Skeletal muscle cell (primary cell): ENCODE results near the gene KRT6A.
"Not testable (repeated sequence)": the region's sequence is repeated elsewhere in the genome, so short reads cannot be mapped to it uniquely, and the experiment has no call there.

Experiments
- DNase-seq: peaks from one replicate; pipeline ENCODE4 v3.0.0-alpha.2; 2010; ENCODE audit warnings: low read depth
- H3K4me3 ChIP-seq: 2 replicates; pipeline ENCODE4 v1.5.1; 2011; ENCODE audit warnings: low read depth, mild to moderate bottlenecking, control low read depth, low read length, moderate library complexity

Gene KRT6A

DNA sequence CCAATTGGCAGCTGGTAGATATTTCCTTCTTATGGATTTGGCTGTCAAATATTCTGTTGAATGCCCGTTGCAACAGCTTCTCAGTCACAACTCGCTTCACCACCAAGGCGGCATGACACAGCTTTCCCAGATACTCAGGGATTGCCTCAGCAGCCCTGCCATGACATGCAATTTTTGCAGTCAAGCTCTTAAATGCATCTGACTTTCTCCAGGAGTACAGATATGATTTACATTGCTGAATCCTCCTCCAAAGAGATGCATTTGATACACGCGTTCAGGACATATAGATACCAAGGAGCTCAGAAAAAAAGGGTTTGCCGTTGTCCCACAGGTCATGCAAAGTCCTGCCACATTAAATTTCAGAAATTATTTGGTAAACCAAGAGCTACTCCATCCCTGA is 20.7 kb upstream of the KRT6A start:
- no peak overlapping the region for H3K4me3 ChIP-seq
- no peak for DNase-seq

DNA sequence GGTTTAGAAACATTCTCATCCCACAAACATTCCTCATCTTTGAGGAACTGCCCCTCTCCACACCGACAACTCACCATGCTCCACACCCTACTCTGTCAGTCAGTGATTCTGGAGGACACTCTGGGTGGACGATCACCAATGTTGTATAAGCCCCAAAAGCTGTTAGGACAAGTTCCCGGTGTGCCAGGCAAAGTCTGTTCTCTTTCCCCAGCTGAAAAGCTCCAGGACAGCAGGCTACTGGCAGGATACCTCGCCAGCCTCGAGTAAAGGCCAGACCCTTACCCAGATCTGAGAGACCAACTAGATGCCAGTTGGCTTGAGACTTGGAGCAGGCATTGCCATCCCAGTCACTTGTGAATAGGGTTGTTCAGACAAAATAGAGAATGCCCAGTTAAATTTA is 15.2 kb upstream of the KRT6A start:
- no peak for DNase-seq
- H3K4me3 ChIP-seq, result no peak overlapping the region

GRCh38 chr12:52506858-52507715 is 14.0 kb upstream of the KRT6A start:
- DNase-seq, result peak; percentile 48
- no peak overlapping the region for H3K4me3 ChIP-seq

DNA sequence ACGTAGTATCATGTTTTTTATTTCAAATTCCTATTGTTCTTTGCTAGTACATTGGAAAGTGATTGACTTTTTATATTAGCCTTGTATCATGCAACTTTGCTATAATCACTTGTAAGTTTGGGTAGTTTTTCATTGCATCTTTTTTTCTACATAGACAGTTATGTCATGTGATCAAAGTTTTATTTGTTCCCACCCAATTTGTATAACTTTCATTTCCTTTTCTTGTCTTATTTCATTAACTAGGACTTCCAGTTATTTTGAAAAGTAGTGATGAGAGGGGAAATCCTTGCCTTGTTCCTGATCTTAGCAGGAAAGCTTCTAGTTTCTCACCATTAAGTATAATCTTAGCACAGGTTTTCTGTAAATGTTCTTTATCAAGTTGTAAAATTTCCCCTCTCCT is 9.8 kb upstream of the KRT6A start:
- no peak for DNase-seq
- no peak overlapping the region for H3K4me3 ChIP-seq

GRCh38 chr12:52501490-52501889 is 8.4 kb upstream of the KRT6A start:
- no peak for DNase-seq
- no peak overlapping the region for H3K4me3 ChIP-seq

GRCh38 chr12:52500574-52500973 is 7.5 kb upstream of the KRT6A start:
- H3K4me3 ChIP-seq, DNase-seq: not testable (repeated sequence)

- DNase-seq, result no peak
- H3K4me3 ChIP-seq, result no peak overlapping the region
These were observed 6.9 kb upstream of the KRT6A start for GRCh38 chr12:52499806-52500560.

- DNase-seq, result no peak
These were observed 5.9 kb upstream of the KRT6A start for GRCh38 chr12:52498946-52499345.

DNA sequence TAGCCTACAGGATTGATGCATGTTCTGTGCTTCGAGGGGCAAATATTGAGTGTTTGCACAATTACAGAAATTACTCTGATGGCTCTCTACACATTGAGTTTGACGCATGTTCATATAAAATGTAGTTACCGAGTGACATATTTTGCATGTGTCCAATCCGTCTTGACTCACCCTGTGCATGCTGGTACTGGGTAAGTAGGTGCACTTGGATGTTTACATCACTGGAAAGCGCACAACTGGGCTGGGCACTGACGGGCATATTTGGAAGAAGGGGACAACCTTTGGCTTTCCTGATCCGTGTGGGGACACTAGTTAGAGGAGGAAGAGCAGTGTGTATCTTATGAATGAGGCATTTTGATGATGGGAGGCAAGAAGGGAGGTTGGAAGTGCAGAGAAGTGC is 4.9 kb upstream of the KRT6A start:
- no peak overlapping the region for H3K4me3 ChIP-seq
- no peak for DNase-seq

More at GRCh38 chr12:52498946-52499345, 5.9 kb upstream of the KRT6A start:
- no peak overlapping the region for H3K4me3 ChIP-seq

- H3K4me3 ChIP-seq, result no peak overlapping the region
These were observed 3.6 kb upstream of the KRT6A start for GRCh38 chr12:52496590-52497071.

DNA sequence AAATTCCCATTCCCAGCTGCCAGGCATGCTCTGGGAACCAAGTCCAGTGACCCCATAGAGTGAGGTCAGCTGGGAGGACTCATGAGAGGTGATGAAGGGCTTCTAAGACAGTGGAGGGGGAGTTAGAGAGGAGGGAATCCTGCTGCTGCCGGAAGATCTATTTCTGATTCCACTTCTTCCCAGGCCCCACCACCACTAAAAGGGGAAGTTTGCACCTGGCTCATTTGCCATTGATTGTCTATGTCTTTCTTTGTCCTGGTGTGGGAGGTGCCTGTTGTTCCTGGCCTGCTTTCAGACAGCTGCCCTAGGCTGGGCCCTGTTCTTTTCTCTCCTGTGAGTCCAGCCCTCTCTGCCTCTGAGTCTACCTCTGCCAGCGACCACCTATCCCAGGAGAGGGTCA is 3.0 kb upstream of the KRT6A start:
- DNase-seq, result no peak
- no peak overlapping the region for H3K4me3 ChIP-seq

More at GRCh38 chr12:52496590-52497071, 3.6 kb upstream of the KRT6A start:
- peak; percentile 64 for DNase-seq

GRCh38 chr12:52495389-52495788 is 2.3 kb upstream of the KRT6A start:
- H3K4me3 ChIP-seq, result no peak overlapping the region
- DNase-seq, result no peak

DNA sequence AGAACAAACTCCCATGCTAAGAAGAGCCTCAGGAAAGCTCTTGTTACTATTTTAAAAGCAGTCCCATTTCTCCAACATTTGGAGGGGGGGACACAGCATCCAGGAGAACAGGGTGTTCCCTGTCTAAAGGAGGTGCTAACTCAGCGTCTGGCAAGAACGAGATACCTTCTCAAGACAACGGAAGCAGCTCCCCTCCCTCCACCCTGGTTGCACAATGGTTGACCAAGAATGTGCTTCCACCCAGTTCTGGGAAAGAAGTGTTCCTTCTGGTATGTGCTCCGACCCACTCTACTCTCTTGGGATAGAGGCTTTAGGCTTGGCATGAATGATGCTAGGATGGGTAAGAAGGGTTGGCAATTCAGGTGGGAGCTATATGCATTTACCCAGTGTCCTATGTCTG is 1.5 kb upstream of the KRT6A start:
- peak; percentile 76 for DNase-seq
- no peak overlapping the region for H3K4me3 ChIP-seq

- H3K4me3 ChIP-seq, result no peak overlapping the region
- DNase-seq, result no peak
These were observed 1.0 kb upstream of the KRT6A start for GRCh38 chr12:52494100-52494499.

- not testable (repeated sequence) for DNase-seq, H3K4me3 ChIP-seq
These were observed 652 bp downstream of the KRT6A start for GRCh38 chr12:52492405-52492804.

DNA sequence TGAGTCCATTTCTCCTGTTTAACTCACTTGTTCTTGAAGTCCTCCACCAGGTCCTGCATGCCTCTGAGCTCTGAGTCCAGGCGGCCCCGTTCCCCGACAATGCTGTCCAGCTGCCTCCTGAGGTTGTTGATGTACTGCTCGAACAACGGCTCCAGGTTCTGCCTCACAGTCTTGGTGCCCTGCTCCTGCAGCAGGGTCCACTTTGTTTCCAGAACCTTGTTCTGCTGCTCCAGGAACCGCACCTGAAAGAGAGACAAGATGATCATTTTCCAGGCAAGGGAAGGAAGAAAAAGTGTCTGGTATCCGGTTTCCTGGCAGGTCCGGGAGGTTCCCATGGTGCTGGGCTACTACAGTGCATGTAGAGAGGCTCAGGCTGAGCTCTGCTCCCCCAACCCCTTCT is 1.6 kb downstream of the KRT6A start:
- DNase-seq, H3K4me3 ChIP-seq: not testable (repeated sequence)

DNA sequence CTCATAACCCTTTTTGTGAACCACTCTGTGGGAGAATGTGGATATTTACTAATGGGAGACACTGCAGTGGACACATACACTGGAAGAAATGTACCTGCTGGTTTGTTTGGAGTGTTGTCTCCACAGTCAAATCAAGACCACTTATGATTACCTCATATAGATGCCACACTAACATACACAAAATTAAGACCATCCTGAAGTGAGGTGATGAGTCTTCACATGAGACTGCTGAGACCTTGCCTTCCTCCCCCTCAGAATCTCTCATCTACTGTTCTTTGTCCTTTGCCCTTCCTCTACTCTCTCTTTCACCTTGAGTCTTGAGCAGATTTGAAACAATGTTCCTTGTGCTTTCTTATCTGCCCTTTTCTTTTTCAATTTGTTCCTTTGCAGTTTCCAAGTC is 4.3 kb downstream of the KRT6A start:
- DNase-seq, result no peak
- H3K4me3 ChIP-seq, result no peak overlapping the region

DNA sequence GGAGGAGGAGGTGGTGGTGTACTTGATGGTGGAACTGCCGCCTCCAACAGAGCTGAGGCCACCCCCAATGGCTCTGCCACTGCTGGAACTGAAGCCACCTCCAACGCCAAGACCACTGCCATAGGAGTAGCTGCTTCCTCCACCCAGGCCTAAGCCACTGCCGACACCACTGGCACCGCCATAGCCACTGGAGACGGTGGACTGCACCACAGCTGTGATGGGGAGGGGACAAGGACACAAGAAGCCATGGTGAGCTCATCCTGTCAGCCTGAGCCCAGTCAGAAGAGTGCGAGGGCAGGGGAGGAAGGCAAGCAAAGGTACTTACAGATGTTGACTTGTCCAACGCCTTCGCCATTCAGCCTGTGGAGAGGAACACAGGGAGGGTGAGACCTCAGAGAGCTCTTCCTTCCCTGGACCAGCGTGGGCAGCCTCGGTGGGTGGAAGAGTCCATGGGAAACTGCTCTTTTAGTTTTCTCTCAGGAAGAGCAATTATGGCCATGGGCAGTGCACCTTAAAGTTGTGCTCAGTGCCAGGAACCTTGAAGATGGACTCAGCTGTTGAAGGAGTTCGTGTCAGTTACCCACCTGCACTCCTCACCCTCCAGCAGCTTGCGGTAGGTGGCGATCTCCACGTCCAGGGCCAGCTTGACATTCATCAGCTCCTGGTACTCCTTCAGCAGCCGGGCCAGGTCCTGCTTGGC is 5.2 kb downstream of the KRT6A start:
- H3K4me3 ChIP-seq, DNase-seq: not testable (repeated sequence)

GRCh38 chr12:52487211-52487610 is 5.8 kb downstream of the KRT6A start:
- H3K4me3 ChIP-seq, result no peak overlapping the region

More at GRCh38 chr12:52487211-52487610, 5.8 kb downstream of the KRT6A start:
- no peak for DNase-seq
